Sigmoid colon (tissue), 7 donors: ENCODE data around the gene GJA1. TPM values are rescaled to one million over a fixed set of nuclear protein-coding genes. Genes with fewer than 3 reads are reported as not detected.

ENCODE experiments used
- DNase-seq: peaks from one replicate; pipeline ENCODE4 v3.0.0-alpha.2; 2019
- H3K27ac ChIP-seq, 4 donors: fragments of 200-600 bp; sonication (generic); one replicate each; pipeline ENCODE4 v1.5.1; 2016 to 2019; ENCODE audit warnings: mild to moderate bottlenecking in 1 of 4
- H3K27me3 ChIP-seq, 3 donors: fragments of 200-600 bp; sonication (generic); one replicate each; pipeline ENCODE4 v1.5.1; 2019; ENCODE audit warnings: mild to moderate bottlenecking in 1 of 3
- H3K36me3 ChIP-seq, 4 donors: fragments of 200-600 bp; sonication (generic); one replicate each; pipeline ENCODE4 v1.5.1; 2016 to 2019
- H3K4me1 ChIP-seq, 4 donors: fragments of 200-600 bp; sonication (generic); one replicate each; pipeline ENCODE4 v1.5.1; 2017 to 2019
- H3K4me3 ChIP-seq, 4 donors: fragments of 200-600 bp; sonication (generic); one replicate each; pipeline ENCODE4 v1.5.1; 2017 to 2019; ENCODE audit warnings: mild to moderate bottlenecking in 2 of 4, moderate library complexity in 1 of 4
- H3K9me3 ChIP-seq, 4 donors: fragments of 200-600 bp in 3 of 4; sonication (generic) in 3 of 4; one replicate each; pipeline versions ENCODE4 v1.5.1 to v1.6.1; 2013 to 2019
- CTCF ChIP-seq, 4 experiments: fragments of 450-650 bp in 3 of 4; fragments of 200-600 bp in 1 of 4; IDR thresholded peaks; one replicate each; pipeline ENCODE4 v1.5.1; 2016 to 2019; ENCODE audit warnings: antibody characterized with exemption in 4 of 4, mild to moderate bottlenecking in 3 of 4, moderate library complexity in 2 of 4
- EP300 ChIP-seq, 4 donors: sonication (generic); formaldehyde crosslinking; IDR thresholded peaks; one replicate each; pipeline ENCODE4 v1.6.1; 2017; ENCODE audit warnings: antibody characterized with exemption in 4 of 4
- POLR2A ChIP-seq, 2 donors: fragments of 450-650 bp; IDR thresholded peaks; one replicate each; pipeline ENCODE4 v1.6.1; 2016; ENCODE audit warnings: antibody characterized with exemption in 2 of 2, mild to moderate bottlenecking in 2 of 2, moderate library complexity in 2 of 2
- POLR2AphosphoS5 ChIP-seq, 4 donors: sonication (generic); formaldehyde crosslinking; IDR thresholded peaks; one replicate each; pipeline ENCODE4 v1.6.1; 2017; ENCODE audit warnings: antibody characterized with exemption in 4 of 4
- WGBS, 2 donors: extraction: QIAGEN DNeasy Blood & Tissue Kit; methylation state at CpG; one replicate each; pipeline ENCODE4 v1.1.7; 2013; 5-methylcytosine and 5-hydroxymethylcytosine counted together
- intact Hi-C: fragments of 100-400 bp; cut with DNase I; formaldehyde crosslinking; loops from one replicate; pipeline ENCODE4 v1.15.1; 2023
- polyA plus RNA-seq, 3 donors: library from polyadenylated mRNA; stranded (reverse); fragments of 200-250 nt; gene quantifications; one replicate each; pipeline ENCODE4 v1.2.3, GENCODE V29; 2013
- total RNA-seq, 4 donors: library from RNA; depleted of rRNA; stranded (reverse); fragments of >200 nt; gene quantifications; one replicate each; pipeline ENCODE4 v1.1.0, GENCODE V29; 2016
- donor health status: healthy with polysubstance abuse.
- donor health status: Bipolar disorder and iron deficiency.
- donor health status: healthy.

The GJA1 gene
- total and polyA plus RNA-seq, 7 donors = 3.0 to 24.0 (median 15.0) TPM

GRCh38 chr6:121413879-121414278 lies 21.6 kb upstream of the GJA1 start:
- no peak overlapping the region for H3K4me3 ChIP-seq
- intact Hi-C loops = no loop called here
- H3K36me3 ChIP-seq = no peaks in the 10 kb centered on the region
- no peaks in the 10 kb centered on the region for H3K9me3 ChIP-seq
- TF ChIP-seq CTCF (IDR thresholded peaks at IDR 0.05) (no peak), POLR2A (IDR thresholded peaks at IDR 0.05) (no peak)
- no peaks in the 10 kb centered on the region for H3K4me1 ChIP-seq
- WGBS, 2 donors = 77 to 85% methylated on average over 2 of the region's 2 CpGs
- no peak overlapping the region for H3K27ac ChIP-seq
- H3K27me3 ChIP-seq = no peaks in the 10 kb centered on the region
- no peak for DNase-seq

GRCh38 chr6:121418346-121418745 lies 17.1 kb upstream of the GJA1 start:
- WGBS, 2 donors = 91 to 94% methylated on average over 4 of the region's 4 CpGs
- no peak for TF ChIP-seq POLR2AphosphoS5 (IDR thresholded peaks at IDR 0.05)
- TF ChIP-seq POLR2A (IDR thresholded peaks at IDR 0.05) = no peak
- TF ChIP-seq CTCF (IDR thresholded peaks at IDR 0.05) = no peak
- TF ChIP-seq EP300 (IDR thresholded peaks at IDR 0.05) = no peak
- Histone ChIP-seq H3K27ac (no peak overlapping the region), H3K4me3 (no peak overlapping the region), H3K4me1 (no peaks in the 10 kb centered on the region), H3K9me3 (no peaks in the 10 kb centered on the region), H3K36me3 (no peaks in the 10 kb centered on the region), H3K27me3 (no peaks in the 10 kb centered on the region)
- no peak for DNase-seq
- intact Hi-C loops = no loop called here

- intact Hi-C loops = no loop called here
- WGBS, 2 donors = 41 to 63% methylated on average over 3 of the region's 3 CpGs
These were observed 8.8 kb upstream of the GJA1 start for GRCh38 chr6:121426686-121427085.

GRCh38 chr6:121428872-121429756 lies 6.3 kb upstream of the GJA1 start:
- Histone ChIP-seq H3K9me3 (no peaks in the 10 kb centered on the region), H3K27ac (no peak overlapping the region), H3K27me3 (peaks cover 0 to 7% (median 0%) of the 10 kb centered on the region in 3 donors), H3K4me1 (peaks cover 0 to 6% (median 0%) of the 10 kb centered on the region in 4 donors), H3K4me3 (no peak overlapping the region), H3K36me3 (no peaks in the 10 kb centered on the region)
- 64 to 83% methylated on average over 15 of the region's 15 CpGs for WGBS, 2 donors
- DNase-seq = no peak
- intact Hi-C loops = loop anchor here (2.0 kb wide), 1 partner anchor 604 kb away; no protein-coding TSS in a partner anchor
- no peak for TF ChIP-seq EP300 (IDR thresholded peaks at IDR 0.05)
- TF ChIP-seq POLR2AphosphoS5 (IDR thresholded peaks at IDR 0.05) = peak in 2 of 4 donors; percentile 42 to 51

More at GRCh38 chr6:121426686-121427085, 8.8 kb upstream of the GJA1 start:
- no peaks in the 10 kb centered on the region for H3K36me3 ChIP-seq
- TF ChIP-seq POLR2AphosphoS5 (IDR thresholded peaks at IDR 0.05) = no peak
- no peak for TF ChIP-seq CTCF (IDR thresholded peaks at IDR 0.05)
- TF ChIP-seq POLR2A (IDR thresholded peaks at IDR 0.05) = no peak
- no peak for TF ChIP-seq EP300 (IDR thresholded peaks at IDR 0.05)
- no peak overlapping the region for H3K27ac ChIP-seq
- H3K4me1 ChIP-seq = peaks cover 0 to 6% (median 0%) of the 10 kb centered on the region in 4 donors
- no peak overlapping the region for H3K4me3 ChIP-seq
- no peak for DNase-seq
- H3K27me3 ChIP-seq = no peaks in the 10 kb centered on the region
- H3K9me3 ChIP-seq = no peaks in the 10 kb centered on the region
